GM18505 (cell line): Measurements from ENCODE around the gene FBLN2.

ENCODE experiments used
- ATAC-seq: cut with Tn5 transposase; IDR thresholded peaks from one replicate; pipeline ENCODE4 v1.9.1; 2021; ENCODE audit not compliant: unreplicated experiment
- POLR2A ChIP-seq: IDR thresholded peaks from 4 replicates; pipeline ENCODE4 v1.6.1; 2011; ENCODE audit warnings: borderline replicate concordance; ENCODE audit not compliant: insufficient read depth, insufficient read length; ENCODE audit errors: extremely low read depth

The FBLN2 gene

GRCh38 chr3:13530241-13531009 is 18.5 kb upstream of the FBLN2 start:
- TF ChIP-seq POLR2A = no peak
- no peak for ATAC-seq

GRCh38 chr3:13532085-13532484 is 16.8 kb upstream of the FBLN2 start:
- no peak for TF ChIP-seq POLR2A
- ATAC-seq = no peak

- no peak for TF ChIP-seq POLR2A
- no peak for ATAC-seq
Observed at GRCh38 chr3:13532631-13533030, 16.3 kb upstream of the FBLN2 start.

DNA sequence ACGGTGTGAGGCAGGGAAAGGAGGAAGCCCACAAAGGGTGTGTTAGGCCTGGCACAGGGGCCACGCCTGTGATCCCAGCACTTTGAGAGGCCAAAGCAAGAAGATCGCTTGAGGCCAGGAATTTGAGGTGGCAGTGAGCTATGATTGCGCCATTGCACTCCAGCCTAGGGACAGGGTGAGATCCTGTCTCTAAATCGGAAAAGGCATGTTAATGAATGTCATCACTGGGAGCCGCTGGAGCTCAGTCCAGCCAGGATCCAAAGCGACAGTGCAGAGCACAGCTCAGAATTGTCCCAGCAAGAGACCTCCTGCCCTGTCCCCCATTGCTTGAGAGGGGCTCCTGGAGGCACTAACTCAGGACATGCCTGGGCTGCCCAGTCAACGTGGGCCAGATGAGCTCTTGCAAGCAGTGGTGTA is 15.0 kb upstream of the FBLN2 start:
- no peak for ATAC-seq

GRCh38 chr3:13535526-13535875 is 13.4 kb upstream of the FBLN2 start:
- no peak for TF ChIP-seq POLR2A
- ATAC-seq = no peak

More for the DNA sequence above, 15.0 kb upstream of the FBLN2 start:
- TF ChIP-seq POLR2A = no peak

DNA sequence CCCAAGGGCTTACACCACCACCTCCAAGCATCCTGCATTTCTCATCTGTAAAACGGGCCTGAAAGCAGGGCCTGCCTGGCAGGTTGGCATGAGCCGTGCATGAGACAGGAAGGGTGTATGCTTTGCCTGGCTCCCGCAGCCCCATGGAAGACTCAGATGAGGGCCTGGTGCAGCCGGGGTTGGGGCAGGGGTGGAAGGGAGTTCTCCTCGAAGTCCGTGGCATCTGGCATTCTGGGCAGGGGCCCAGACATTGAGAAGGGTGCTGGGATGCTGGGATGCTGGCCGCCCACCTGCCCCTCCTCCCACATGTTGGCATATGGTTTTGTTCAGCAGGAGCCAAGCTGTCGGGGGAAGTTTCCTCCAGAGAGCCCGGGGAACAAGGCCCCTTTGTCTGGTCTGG is 13.0 kb upstream of the FBLN2 start:
- no peak for TF ChIP-seq POLR2A
- no peak for ATAC-seq

GRCh38 chr3:13536432-13536831 is 12.5 kb upstream of the FBLN2 start:
- no peak for TF ChIP-seq POLR2A
- ATAC-seq = no peak

GRCh38 chr3:13536832-13537231 is 12.1 kb upstream of the FBLN2 start:
- ATAC-seq = no peak
- TF ChIP-seq POLR2A = no peak

GRCh38 chr3:13537244-13537908 is 11.5 kb upstream of the FBLN2 start:
- no peak for ATAC-seq
- no peak for TF ChIP-seq POLR2A

DNA sequence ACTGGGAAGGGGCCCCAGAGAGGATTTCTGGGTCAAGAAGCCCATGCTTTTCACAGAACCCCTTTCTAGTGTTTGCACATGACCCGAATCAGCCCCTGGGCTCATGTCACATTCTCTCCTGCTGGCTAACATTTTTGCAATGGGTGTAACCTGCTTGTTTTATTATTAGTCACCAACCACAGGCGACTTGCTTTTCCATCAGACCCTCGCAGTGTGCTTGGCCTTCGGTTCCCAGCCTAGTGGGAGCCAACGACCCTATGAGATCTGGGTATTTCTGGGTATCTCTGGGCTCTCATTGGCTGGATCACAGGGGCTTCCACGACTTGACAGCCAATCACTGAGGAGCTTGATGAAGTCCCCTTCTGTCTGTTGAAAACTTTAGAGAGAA is 11.0 kb upstream of the FBLN2 start:
- ATAC-seq = no peak
- TF ChIP-seq POLR2A = no peak

DNA sequence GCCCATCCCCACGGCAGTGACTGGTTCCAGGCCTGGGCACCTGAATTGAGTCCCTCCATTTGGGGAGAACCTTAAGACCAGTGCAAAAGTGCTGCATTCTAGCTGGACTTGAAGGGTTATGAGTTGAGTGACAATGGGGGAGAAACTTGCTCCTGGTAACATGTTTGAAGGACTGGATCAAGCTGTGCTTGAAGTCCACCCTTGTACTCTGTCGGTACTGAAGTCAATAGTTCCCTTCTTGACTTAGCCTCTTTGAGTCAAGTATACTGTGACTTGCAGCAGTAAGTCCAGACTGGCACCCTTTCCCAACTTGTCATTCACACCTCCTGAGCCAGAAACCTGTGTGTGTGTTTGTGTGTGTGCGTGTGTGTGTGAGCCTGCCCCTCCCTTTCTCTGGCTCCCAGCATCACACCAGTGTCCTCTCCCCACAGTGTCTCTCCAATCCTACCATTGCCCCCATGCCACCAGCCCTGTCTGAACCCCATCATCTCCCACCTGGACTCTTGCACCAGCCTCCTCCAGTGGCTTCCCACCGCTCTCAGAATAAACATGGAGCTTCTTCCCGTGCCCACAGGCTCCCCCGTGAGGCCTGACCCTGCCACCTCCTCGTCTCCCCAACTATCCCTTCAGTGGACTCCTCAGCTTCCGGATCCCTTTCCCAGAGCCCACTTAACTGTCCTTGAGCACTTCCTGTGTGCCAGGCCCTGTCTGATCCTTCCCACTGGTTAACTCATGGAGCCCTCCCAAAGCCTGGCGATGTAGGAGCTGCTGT is 10.2 kb upstream of the FBLN2 start:
- ATAC-seq = no peak
- TF ChIP-seq POLR2A = no peak

- no peak for TF ChIP-seq POLR2A
- ATAC-seq = no peak
Observed at GRCh38 chr3:13539292-13539638, 9.7 kb upstream of the FBLN2 start.

- TF ChIP-seq POLR2A = no peak
- no peak for ATAC-seq
Observed at GRCh38 chr3:13539671-13540070, 9.3 kb upstream of the FBLN2 start.
